Measurements from ENCODE around the gene CLCN7. TPM values are rescaled to one million over a fixed set of nuclear protein-coding genes. Genes with fewer than 3 reads are reported as not detected.
A peak's percentile ranks its signal among the peaks of the same experiment; 100 is the strongest.

The CLCN7 gene
- polyA plus RNA-seq, 1 donor from 2014 or later, result 102 TPM

DNA sequence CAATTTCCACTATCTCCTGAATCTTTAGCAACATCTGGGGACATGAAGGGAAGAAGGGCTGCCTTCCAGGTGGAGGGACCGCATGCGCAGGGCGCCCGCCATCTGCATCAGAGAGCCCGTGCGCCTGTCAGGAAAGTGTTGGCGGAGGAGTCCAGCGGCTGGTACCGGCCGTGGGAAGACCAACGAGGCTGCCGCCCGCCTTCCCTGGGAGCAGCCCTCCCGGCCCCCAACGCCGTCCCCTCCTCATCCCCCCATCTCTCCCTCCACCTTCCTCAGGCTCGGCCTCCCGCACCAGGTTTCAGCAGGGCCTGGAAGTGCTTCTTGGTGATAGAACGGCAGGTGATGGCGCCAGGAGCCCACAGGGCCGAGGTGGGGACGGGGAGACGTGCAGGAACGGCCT is 8.8 kb downstream of the CLCN7 start:
- Mint-ChIP-seq H3K27me3 (no peaks in the 10 kb centered on the region), H3K4me3 (peak overlapping the region in 1 of 4 donors; percentile 26), H3K4me1 (peaks cover 10 to 21% (median 19%) of the 10 kb centered on the region in 3 donors), H3K27ac (peak overlapping the region in 1 of 3 donors; percentile 56), H3K9me3 (no peaks in the 10 kb centered on the region), H3K36me3 (no peaks in the 10 kb centered on the region)

DNA sequence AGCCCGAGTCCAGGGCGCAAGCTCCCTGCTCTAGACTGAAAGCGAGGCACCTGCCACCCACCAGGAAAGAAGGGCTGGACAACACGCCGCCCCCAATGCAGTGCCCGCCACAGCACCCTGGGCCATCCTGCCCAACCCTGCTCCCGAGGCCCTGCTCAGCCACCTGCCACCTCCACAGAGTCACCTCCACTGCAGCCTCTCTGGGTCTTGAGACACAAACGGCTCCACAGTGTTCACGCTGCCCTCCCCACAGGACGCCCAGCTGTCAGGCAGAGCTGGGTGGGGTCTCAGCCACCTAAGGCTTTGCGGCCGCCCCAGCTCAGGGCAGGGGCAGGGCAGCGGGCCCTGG is 9.3 kb downstream of the CLCN7 start:
- Mint-ChIP-seq H3K4me1 (peaks cover 5 to 16% (median 15%) of the 10 kb centered on the region in 3 donors), H3K4me3 (peak overlapping the region in 1 of 4 donors; percentile 26)

DNA sequence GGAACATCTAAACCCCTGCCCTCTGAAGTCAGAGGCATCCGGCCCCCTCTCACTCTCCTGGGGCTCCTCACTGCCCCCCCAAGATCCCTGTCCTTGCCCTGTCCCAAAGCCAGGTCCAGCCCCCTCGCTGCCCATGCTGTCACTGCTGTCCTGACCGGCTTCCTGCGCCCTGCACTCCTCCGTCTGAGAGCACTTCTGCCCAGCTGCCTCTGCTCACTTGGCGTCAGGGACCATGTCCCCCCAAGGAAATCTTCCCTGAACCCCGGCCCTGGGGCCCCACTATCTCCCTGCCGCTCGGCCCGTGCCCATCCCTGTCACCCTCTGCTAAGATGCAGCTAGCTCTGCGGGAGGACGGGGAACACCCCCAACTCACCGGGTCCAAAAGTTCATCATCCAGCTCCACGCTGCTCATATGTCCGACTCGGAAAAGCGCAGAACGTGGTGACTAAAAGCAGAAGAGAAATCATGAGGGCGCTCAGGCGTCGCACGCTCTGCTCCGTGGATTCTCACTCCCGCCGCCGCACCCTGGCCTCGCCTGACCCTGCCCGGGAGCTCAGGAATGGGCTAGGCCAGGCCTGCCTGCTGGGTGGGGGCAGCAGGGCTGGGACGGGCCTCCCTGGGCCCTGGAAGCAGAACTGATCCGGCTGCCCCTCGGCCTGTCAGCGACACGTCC is 9.8 kb downstream of the CLCN7 start:
- Mint-ChIP-seq H3K27me3 (no peaks in the 10 kb centered on the region), H3K4me3 (peak overlapping the region in 1 of 4 donors; percentile 48), H3K36me3 (no peaks in the 10 kb centered on the region), H3K9me3 (no peaks in the 10 kb centered on the region), H3K27ac (peak overlapping the region in 1 of 3 donors; percentile 68), H3K4me1 (peaks cover 5 to 12% (median 11%) of the 10 kb centered on the region in 3 donors)

More for the DNA sequence above, 9.3 kb downstream of the CLCN7 start:
- Mint-ChIP-seq H3K36me3 (no peaks in the 10 kb centered on the region), H3K27ac (peak overlapping the region in 1 of 3 donors; percentile 56), H3K27me3 (no peaks in the 10 kb centered on the region), H3K9me3 (no peaks in the 10 kb centered on the region)

DNA sequence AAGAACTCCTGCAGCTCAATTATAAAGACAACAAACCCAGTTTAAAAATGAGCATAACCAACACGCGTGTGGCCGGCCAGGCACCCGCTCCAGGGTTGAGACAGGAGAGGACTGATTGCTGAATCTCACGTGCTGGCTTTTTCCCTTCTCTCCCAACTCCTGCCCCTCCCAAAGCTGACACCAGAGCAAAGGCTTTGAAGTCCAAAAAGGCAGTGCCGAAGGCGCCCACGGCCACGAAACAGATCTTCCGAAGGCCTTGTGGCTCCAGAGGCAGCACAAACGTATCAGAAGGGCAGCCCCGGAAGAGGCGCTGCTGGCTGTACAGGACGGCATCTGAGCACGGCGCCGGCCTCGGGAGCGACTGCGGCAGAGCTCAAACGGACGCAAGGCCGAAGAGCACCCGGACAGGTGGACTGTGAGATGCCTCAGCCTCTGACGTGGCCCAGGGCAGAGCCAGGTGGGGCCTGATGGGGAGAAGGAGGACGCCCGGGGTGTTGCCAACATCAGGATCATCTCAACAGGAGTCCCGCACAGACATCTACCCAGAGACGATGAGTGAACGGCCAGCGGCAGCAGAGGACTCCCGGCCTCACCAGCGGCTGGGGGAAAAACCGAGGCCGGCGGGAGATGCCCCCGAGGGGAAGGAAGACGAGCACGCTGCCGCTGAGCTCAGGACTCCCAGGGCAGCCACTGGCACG is 10.5 kb downstream of the CLCN7 start:
- Mint-ChIP-seq H3K4me1 (peaks cover 0 to 8% (median 5%) of the 10 kb centered on the region in 3 donors), H3K36me3 (no peaks in the 10 kb centered on the region), H3K9me3 (no peaks in the 10 kb centered on the region), H3K4me3 (peak overlapping the region in 2 of 4 donors; percentile 26 to 37), H3K27me3 (no peaks in the 10 kb centered on the region), H3K27ac (peak overlapping the region in 1 of 3 donors; percentile 80)

DNA sequence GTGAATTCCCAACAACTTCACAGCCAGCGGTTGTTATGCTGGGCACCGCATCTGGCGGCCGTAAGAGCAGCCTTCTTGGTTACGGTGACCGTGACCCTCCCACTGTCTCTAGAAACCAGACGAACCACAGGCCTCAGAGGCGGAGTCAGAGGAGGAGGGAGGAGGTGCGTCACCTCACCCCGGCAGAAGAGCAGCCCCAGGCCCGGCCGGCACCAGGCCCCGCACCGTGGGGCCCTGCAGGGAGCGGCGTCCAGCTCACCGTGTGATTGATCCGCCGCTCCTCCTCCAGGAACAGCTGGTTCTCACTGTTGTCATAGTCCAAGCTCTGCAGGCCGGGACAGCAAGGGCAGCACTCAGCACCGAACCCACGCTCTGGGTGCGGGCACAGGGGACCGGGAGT is 13.7 kb downstream of the CLCN7 start:
- no peaks in the 10 kb centered on the region for H3K27me3 Mint-ChIP-seq
- peak overlapping the region; percentile 63 to 91 (median 76) for H3K27ac Mint-ChIP-seq
- H3K9me3 Mint-ChIP-seq, result no peaks in the 10 kb centered on the region
- peak overlapping the region in 1 of 4 donors; percentile 12 for H3K4me3 Mint-ChIP-seq
- H3K4me1 Mint-ChIP-seq, result peaks cover 5 to 10% (median 9%) of the 10 kb centered on the region in 3 donors
- H3K36me3 Mint-ChIP-seq, result peaks cover 2% of the 10 kb centered on the region

DNA sequence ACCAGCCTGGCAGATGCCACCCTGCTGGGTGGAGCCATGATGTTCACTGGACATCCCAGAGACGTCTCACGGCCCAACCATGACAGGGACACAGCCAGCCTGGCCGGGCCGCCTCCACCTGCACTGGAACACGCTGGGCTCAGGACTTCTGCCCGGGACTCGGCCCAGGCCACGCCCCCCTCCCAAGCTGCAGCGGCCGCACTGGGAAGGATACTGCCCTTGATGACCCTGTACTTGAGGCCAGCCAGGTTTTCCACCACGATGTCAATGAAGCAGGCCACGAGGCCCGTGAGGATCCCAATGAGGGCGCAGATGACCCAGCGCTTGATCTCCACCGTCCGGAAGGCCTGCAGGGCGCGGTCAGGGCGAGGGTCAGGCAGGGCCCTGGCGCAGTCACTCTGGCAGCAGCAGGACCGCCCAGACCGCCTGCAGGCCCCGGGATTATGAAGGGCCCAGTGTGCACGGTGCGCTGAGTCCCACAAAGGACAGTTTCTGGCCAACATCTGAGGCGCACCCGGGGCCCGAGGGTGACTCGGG is 14.2 kb downstream of the CLCN7 start:
- peak overlapping the region in 2 of 4 donors; percentile 12 to 60 for H3K4me3 Mint-ChIP-seq
- H3K9me3 Mint-ChIP-seq, result no peaks in the 10 kb centered on the region
- peaks cover 5 to 10% (median 9%) of the 10 kb centered on the region in 3 donors for H3K4me1 Mint-ChIP-seq
- H3K27ac Mint-ChIP-seq, result peak overlapping the region; percentile 63 to 91 (median 76)
- H3K36me3 Mint-ChIP-seq, result peaks cover 2% of the 10 kb centered on the region
- no peaks in the 10 kb centered on the region for H3K27me3 Mint-ChIP-seq

DNA sequence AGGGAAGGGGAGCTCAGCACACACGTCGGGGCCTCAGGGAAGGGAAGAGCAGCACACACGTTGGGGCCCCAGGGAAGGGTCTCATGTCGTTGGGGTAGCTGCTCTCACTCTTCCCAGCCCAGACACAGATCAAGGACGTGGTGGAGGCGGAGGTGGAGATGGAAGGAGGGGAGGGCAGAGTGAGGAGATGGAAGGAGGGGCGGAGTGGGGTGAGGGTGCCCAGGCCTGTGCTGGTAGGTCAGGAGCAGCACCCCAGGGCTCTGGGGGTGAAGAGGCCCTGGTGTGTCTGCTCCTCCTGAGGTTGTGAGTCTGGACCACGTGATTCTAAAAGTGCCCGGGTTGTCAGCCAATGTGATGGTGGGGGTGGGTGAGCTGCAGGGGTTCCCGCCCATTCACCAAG is 14.9 kb downstream of the CLCN7 start:
- H3K9me3 Mint-ChIP-seq, result no peaks in the 10 kb centered on the region
- H3K27me3 Mint-ChIP-seq, result no peaks in the 10 kb centered on the region
- peaks cover 5 to 10% (median 9%) of the 10 kb centered on the region in 3 donors for H3K4me1 Mint-ChIP-seq
- peaks cover 2% of the 10 kb centered on the region for H3K36me3 Mint-ChIP-seq
- no peak overlapping the region for H3K4me3 Mint-ChIP-seq
- H3K27ac Mint-ChIP-seq, result peak overlapping the region; percentile 63 to 91 (median 76)

DNA sequence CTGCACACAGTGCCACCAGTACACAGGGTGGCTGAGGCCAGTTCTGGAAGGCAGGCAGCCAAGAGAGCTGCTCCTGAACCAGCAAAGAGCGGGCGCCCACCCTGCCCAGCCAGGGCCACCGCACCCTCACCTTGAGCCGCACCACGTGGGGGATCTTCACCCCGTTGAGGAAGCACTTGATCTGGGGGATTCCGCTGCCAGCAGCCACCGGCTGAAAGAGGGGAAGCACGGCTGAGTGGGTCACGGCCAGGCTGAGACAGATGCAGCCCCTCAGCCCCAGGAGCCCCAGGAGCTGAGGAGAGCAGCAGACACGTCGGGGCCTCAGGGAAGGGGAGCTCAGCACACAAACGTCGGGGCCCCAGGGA is 15.9 kb downstream of the CLCN7 start:
- H3K27me3 Mint-ChIP-seq, result no peaks in the 10 kb centered on the region
- no peaks in the 10 kb centered on the region for H3K9me3 Mint-ChIP-seq
- H3K27ac Mint-ChIP-seq, result peak overlapping the region; percentile 97 to 99 (median 98)
- peaks cover 2% of the 10 kb centered on the region for H3K36me3 Mint-ChIP-seq
- H3K4me1 Mint-ChIP-seq, result peaks cover 5 to 10% (median 9%) of the 10 kb centered on the region in 3 donors
- peak overlapping the region; percentile 57 to 92 (median 74) for H3K4me3 Mint-ChIP-seq

DNA sequence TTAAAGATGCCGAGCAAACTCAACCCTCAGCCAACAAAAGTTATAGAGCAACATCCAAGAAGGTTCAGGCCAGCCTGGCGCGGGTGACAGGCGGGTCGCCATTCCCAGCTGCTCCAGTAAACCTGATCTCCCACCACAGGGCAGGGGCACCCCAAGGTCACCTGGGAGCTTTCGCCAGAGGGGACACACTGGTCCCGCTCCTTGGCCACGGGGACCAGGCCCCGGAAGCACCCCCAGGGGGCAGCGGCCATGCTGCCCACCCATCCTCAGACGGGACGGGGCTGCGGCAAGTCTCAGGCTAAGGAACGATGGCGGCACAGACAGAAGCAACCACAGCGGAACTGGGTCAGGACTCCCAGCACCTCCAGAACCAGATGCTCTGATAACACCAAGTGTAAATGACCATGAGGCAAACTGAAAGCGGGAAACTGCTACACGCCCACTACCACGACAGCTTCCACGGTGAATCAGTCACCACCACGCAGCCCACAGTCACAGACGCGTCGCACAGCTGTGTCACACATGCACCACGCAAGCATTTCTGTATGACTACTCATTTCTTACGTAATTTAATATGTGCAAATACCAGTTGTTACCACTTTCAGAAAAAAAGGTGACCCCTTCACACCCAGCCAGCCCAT is 16.4 kb downstream of the CLCN7 start:
- peak overlapping the region; percentile 57 to 92 (median 74) for H3K4me3 Mint-ChIP-seq
- peaks cover 5 to 10% (median 9%) of the 10 kb centered on the region in 3 donors for H3K4me1 Mint-ChIP-seq
- H3K36me3 Mint-ChIP-seq, result peaks cover 2% of the 10 kb centered on the region
- no peaks in the 10 kb centered on the region for H3K27me3 Mint-ChIP-seq
- H3K9me3 Mint-ChIP-seq, result no peaks in the 10 kb centered on the region
- peak overlapping the region; percentile 97 to 99 (median 98) for H3K27ac Mint-ChIP-seq

DNA sequence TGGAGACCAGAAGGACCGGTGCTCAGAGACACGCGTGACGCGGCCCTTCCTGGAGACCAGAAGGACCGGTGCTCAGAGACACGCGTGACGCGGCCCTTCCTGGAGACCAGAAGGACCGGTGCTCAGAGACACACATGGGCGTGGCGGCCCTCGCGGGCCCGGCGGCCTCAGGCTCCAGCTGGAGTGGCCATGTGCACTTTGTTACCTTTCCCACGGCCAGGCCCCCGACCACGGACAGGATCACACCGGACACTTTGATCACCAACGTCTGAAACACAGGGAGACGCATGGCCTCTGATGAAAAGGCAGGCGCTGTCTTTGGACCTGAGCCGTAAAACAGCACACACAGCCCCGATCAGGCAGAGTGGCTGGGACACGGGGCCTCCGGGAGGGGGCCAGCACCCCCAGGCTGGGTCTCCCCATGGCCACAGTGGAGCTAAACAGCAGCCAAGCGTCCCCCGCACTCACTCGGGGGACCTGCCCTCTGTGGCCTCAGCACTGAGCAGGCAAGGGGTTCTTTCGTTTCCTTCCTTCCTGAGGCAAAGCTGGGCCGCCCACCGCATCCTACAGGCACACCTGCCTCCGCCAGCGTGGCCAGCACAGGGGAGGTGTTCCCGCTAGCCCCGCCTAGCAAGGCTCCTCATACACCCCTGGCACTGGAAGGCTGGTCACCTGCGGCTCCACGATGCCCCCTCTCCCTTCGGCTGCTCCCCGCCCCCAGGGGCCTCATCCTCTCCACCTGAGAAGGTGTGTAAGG is 17.2 kb downstream of the CLCN7 start:
- peaks cover 2% of the 10 kb centered on the region for H3K36me3 Mint-ChIP-seq
- H3K27ac Mint-ChIP-seq, result peak overlapping the region; percentile 97 to 99 (median 98)
- no peaks in the 10 kb centered on the region for H3K27me3 Mint-ChIP-seq
- H3K4me3 Mint-ChIP-seq, result peak overlapping the region in 2 of 4 donors; percentile 62 to 63
- peaks cover 5 to 10% (median 9%) of the 10 kb centered on the region in 3 donors for H3K4me1 Mint-ChIP-seq
- H3K9me3 Mint-ChIP-seq, result no peaks in the 10 kb centered on the region

DNA sequence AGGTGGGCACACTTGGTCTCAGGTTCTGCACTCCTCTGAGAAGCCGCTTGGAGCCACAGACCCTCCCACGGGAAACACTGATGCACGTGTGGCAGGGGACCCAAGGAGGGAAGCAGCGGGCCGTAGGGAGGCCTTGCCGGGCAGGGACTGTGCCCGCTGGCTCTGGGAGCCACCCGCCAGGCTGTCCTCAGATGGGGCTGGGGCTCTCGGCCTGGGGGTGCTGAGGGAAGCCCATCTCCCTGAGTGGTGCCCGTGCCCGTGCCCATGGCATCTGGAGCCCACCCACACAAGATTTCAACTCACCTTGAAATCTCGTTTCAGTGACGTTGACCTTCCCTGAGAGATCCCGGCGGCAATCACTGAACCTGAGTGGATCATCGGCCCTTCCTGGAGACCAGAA is 17.9 kb downstream of the CLCN7 start:
- no peak overlapping the region for H3K4me3 Mint-ChIP-seq
- peaks cover 2% of the 10 kb centered on the region for H3K36me3 Mint-ChIP-seq
- no peaks in the 10 kb centered on the region for H3K27me3 Mint-ChIP-seq
- peaks cover 5 to 10% (median 9%) of the 10 kb centered on the region in 3 donors for H3K4me1 Mint-ChIP-seq
- no peaks in the 10 kb centered on the region for H3K9me3 Mint-ChIP-seq
- no peak overlapping the region for H3K27ac Mint-ChIP-seq

DNA sequence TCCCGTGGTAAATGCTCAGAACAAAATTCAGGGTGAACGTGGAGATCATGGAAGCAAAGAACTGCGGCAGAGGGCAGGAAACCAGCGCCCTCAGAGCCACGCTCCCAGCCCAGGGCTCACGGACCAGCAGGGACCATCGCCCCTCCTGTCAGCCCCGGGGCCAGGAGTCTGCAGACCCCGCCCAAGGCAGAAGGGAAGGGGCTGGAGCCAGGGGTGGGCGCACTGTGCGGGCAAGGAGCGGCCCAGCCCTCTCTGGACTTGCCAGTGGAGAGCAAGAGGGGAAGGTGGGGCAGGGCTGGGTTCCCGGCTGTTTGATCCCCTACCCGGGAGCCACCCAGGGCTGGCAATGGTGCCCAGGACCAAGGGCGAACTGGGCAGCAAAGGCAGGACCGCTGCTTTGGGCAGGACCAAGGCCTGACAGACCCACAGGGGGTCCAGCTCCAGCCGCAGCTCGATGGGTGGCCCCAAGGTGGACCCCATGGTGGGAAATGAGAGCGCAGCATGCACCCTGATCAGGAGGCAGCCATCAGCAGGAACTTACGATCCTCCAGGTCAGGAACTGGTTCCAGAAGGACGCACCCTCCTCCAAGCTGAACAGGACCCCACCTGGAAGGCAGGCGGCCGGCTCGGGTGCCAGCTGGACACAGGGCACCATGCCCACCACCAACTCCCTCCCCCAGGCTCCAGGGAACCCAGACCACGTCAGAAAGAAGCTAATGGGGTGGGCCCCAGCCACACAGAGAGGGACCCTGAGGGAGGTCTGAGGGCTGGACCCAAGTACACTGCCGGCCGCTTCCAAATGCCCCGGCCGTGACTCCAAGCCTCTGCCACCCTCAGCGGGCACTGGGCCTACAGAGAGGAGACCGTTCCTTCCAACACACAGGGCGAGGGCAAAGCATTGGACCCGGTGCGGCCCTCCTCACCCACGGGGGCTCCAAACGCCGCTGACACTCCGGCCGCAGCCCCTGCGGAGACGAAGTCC is 19.3 kb downstream of the CLCN7 start:
- peaks cover 2% of the 10 kb centered on the region for H3K36me3 Mint-ChIP-seq
- no peaks in the 10 kb centered on the region for H3K9me3 Mint-ChIP-seq
- no peaks in the 10 kb centered on the region for H3K27me3 Mint-ChIP-seq
- peak overlapping the region in 1 of 4 donors; percentile 52 for H3K4me3 Mint-ChIP-seq
- peaks cover 5 to 10% (median 9%) of the 10 kb centered on the region in 3 donors for H3K4me1 Mint-ChIP-seq
- H3K27ac Mint-ChIP-seq, result peak overlapping the region in 2 of 3 donors; percentile 50 to 51

DNA sequence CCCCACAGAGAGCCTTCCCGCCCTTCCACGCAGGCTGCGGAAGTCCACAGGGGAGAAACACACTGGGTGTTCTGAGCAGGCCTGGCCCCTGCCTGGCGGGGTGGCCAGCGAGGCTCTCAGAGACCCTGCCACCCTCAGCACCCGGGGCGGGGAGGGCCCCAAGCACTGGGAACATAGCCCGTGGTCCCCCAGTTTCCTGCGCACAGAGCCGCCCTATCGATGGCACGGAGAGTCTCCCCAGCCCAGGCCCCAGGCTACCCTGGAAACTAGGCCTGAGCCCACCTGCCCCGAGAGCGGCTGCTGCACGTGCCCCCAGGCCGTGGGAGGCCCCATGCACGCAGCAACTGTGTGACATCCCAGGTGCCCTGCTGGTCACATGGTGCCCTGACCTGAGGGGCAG is 20.3 kb downstream of the CLCN7 start:
- Mint-ChIP-seq H3K4me1 (peaks cover 5 to 10% (median 9%) of the 10 kb centered on the region in 3 donors), H3K9me3 (no peaks in the 10 kb centered on the region), H3K4me3 (peak overlapping the region in 1 of 4 donors; percentile 73)

More for the DNA sequence above, 20.3 kb downstream of the CLCN7 start:
- Mint-ChIP-seq H3K36me3 (peaks cover 2% of the 10 kb centered on the region), H3K27ac (peak overlapping the region in 2 of 3 donors; percentile 50 to 90), H3K27me3 (no peaks in the 10 kb centered on the region)
